Epidermal melanocyte (primary cell): Measurements from ENCODE around the gene ZCCHC13.
"Not testable (repeated sequence)": the region's sequence is repeated elsewhere in the genome, so short reads cannot be mapped to it uniquely, and the experiment has no call there.

Experiments used
- DNase-seq: peaks from one replicate; pipeline ENCODE4 v3.0.0; 2011; ENCODE audit warnings: low spot score; ENCODE audit not compliant: insufficient read length

Gene ZCCHC13

GRCh38 chrX:74321191-74321590, 17.2 kb downstream of the ZCCHC13 start:
- DNase-seq: no peak

- DNase-seq: no peak
Observed at GRCh38 chrX:74324131-74324530, 20.2 kb downstream of the ZCCHC13 start.

GRCh38 chrX:74325130-74326059, 21.4 kb downstream of the ZCCHC13 start:
- no peak for DNase-seq

GRCh38 chrX:74338852-74339251, 34.9 kb downstream of the ZCCHC13 start:
- DNase-seq: no peak

GRCh38 chrX:74340051-74340450, 36.1 kb downstream of the ZCCHC13 start:
- DNase-seq: no peak

GRCh38 chrX:74342211-74342610, 38.2 kb downstream of the ZCCHC13 start:
- not testable (repeated sequence) for DNase-seq

- peak; percentile 27 for DNase-seq
Observed at GRCh38 chrX:74343343-74344279, 39.6 kb downstream of the ZCCHC13 start.

- no peak for DNase-seq
Observed at GRCh38 chrX:74344280-74344622, 40.3 kb downstream of the ZCCHC13 start.

GRCh38 chrX:74346088-74346487, 42.1 kb downstream of the ZCCHC13 start:
- DNase-seq: no peak

- no peak for DNase-seq
Observed at GRCh38 chrX:74349387-74349786, 45.4 kb downstream of the ZCCHC13 start.

- DNase-seq: no peak
Observed at GRCh38 chrX:74351760-74352159, 47.8 kb downstream of the ZCCHC13 start.

GRCh38 chrX:74353984-74354383, 50.0 kb downstream of the ZCCHC13 start:
- DNase-seq: no peak
